Right lobe of liver (tissue), 6 donors: Measurements from ENCODE around the gene IFRD2. TPM values are rescaled to one million over a fixed set of nuclear protein-coding genes. Genes with fewer than 3 reads are reported as not detected.

Experiments used
- ATAC-seq, 4 donors: fragments of 200-7000 bp; cut with Tn5 transposase; one replicate each; pipeline ENCODE4 v1.9.1; 2020; ENCODE audit warnings: mild to moderate bottlenecking in 4 of 4, moderate library complexity in 4 of 4
- DNase-seq, 3 donors: peaks; one replicate each; pipeline ENCODE4 v3.0.0-alpha.2; 2020
- H3K27ac ChIP-seq, 3 donors: fragments of 200-600 bp; one replicate each; pipeline ENCODE4 v1.8.0; 2022
- H3K27me3 ChIP-seq, 2 donors: fragments of 200-600 bp; one replicate each; pipeline ENCODE4 v1.8.0; 2022
- H3K36me3 ChIP-seq, 4 donors: fragments of 200-600 bp; sonication (generic) in 1 of 4; one replicate each; pipeline versions ENCODE4 v1.5.1 to v1.8.0; 2017 to 2022; ENCODE audit warnings: control low read depth in 1 of 4
- H3K4me1 ChIP-seq, 4 donors: fragments of 200-600 bp; sonication (generic) in 1 of 4; one replicate each; pipeline versions ENCODE4 v1.5.1 to v1.8.0; 2017 to 2022; ENCODE audit warnings: control low read depth in 1 of 4
- H3K4me3 ChIP-seq, 3 donors: fragments of 200-600 bp; one replicate each; pipeline ENCODE4 v1.8.0; 2022
- H3K9me3 ChIP-seq, 4 donors: fragments of 200-600 bp; sonication (generic) in 1 of 4; one replicate each; pipeline versions ENCODE4 v1.5.1 to v1.8.0; 2017 to 2022; ENCODE audit warnings: control low read depth in 1 of 4
- CTCF ChIP-seq, 4 donors: fragments of 200-600 bp in 3 of 4; fragments of 450-650 bp in 1 of 4; IDR thresholded peaks; one replicate each; pipeline versions ENCODE4 v1.5.1 to v1.8.0; 2016 to 2022; ENCODE audit warnings: antibody characterized with exemption in 4 of 4, mild to moderate bottlenecking in 2 of 4
- POLR2A ChIP-seq: fragments of 450-650 bp; IDR thresholded peaks from one replicate; pipeline ENCODE4 v1.6.1; 2017; ENCODE audit warnings: antibody characterized with exemption, mild to moderate bottlenecking
- WGBS: methylation state at CpG from one replicate; pipeline ENCODE4 v1.1.6; 2018; ENCODE audit warnings: low coverage, low lambda C conversion rate; ENCODE audit not compliant: insufficient coverage; ENCODE audit errors: missing lambda C conversion rate; 5-methylcytosine and 5-hydroxymethylcytosine counted together
- intact Hi-C, 2 donors: fragments of 100-400 bp; cut with DNase I; formaldehyde crosslinking; loops; one replicate each; pipeline versions ENCODE4 v1.11.2 to v1.14.1; 2022
- total RNA-seq, 6 experiments: library from RNA; depleted of rRNA in 2 of 6; stranded (reverse); fragments of >200 nt in 2 of 6; fragmentation: NEBNext Ultra II Directional in 3 of 6; extraction: Animal tissue kit (Norgen Biotek cat#: 25700) in 3 of 6; gene quantifications; one replicate each; pipeline versions ENCODE4 v1.1.0 to v1.2.4, GENCODE V29; 2016 to 2023
- donor health status: DM: no; HTN: yes; CAD: no.
- donor health status: DM: no; HTN: no; CAD: no.
- donor health status: DM: no; HTN: no; CAD: no.
- donor health status: DM: no; HTN: yes; CAD: no.
- donor health status: DM: no; HTN: yes; CAD: no.

Gene IFRD2
- total RNA-seq, 6 experiments from 2014 or later: 40.8 to 71.0 (median 56.3) TPM

- intact Hi-C loops: loop anchor here (5.0 kb wide), 3 partner anchors 38 to 87 kb away; partner anchors contain the start of genes GNAT1 (in 1 of the 2) and TUSC2 (in 1 of the 2)
- no peak overlapping the region for H3K4me3 ChIP-seq
- no peak overlapping the region for H3K27ac ChIP-seq
- ATAC-seq (no peak), DNase-seq (no peak)
- 100% methylated on average over 7 of the region's 8 CpGs for WGBS
- H3K27me3 ChIP-seq: no peaks in the 10 kb centered on the region
- no peak for TF ChIP-seq CTCF (IDR thresholded peaks at IDR 0.05)
- TF ChIP-seq POLR2A: no peak
- H3K4me1 ChIP-seq: peaks cover 0 to under 1% (median 0%) of the 10 kb centered on the region in 4 donors
- H3K9me3 ChIP-seq: no peaks in the 10 kb centered on the region
- no peaks in the 10 kb centered on the region for H3K36me3 ChIP-seq
Measured at GRCh38 chr3:50279255-50280016, 12.8 kb downstream of the IFRD2 start.

GRCh38 chr3:50278880-50279224 lies 13.4 kb downstream of the IFRD2 start, which contains the start of gene LSMEM2:
Gene LSMEM2 (plus strand): TSS chr3:50279087. CDS start chr3:50279114, 27 bp downstream.
- Histone ChIP-seq H3K9me3 (no peaks in the 10 kb centered on the region), H3K36me3 (no peaks in the 10 kb centered on the region), H3K4me3 (no peak within 1 kb of the TSS), H3K4me1 (peaks cover 0 to 5% (median 2%) of the 10 kb centered on the region in 4 donors), H3K27me3 (no peaks in the 10 kb centered on the region), H3K27ac (no peak within 1 kb of the TSS)
- DNase-seq (no peak), ATAC-seq (no peak)
- TF ChIP-seq POLR2A (no peak), CTCF (IDR thresholded peaks at IDR 0.05) (no peak)
- WGBS: no CpG with 5 or more reads among the region's 2 CpGs
- intact Hi-C loops: loop anchor here (5.0 kb wide), 2 partner anchors 48 to 87 kb away; partner anchors contain the start of genes GNAT1 (in 1 of the 2) and TUSC2 (in 1 of the 2)

GRCh38 chr3:50278123-50278879 lies 13.9 kb downstream of the IFRD2 start:
- no peaks in the 10 kb centered on the region for H3K27me3 ChIP-seq
- intact Hi-C loops: loop anchor here (5.0 kb wide), 2 partner anchors 49 to 86 kb away; partner anchors contain the start of genes GNAT1 (in 1 of the 2) and TUSC2 (in 1 of the 2)
- 60% methylated on average over 1 of the region's 4 CpGs for WGBS
- ATAC-seq (no peak), DNase-seq (no peak)
- peaks cover 0 to 11% (median 5%) of the 10 kb centered on the region in 4 donors for H3K4me1 ChIP-seq
- no peak overlapping the region for H3K4me3 ChIP-seq
- no peak overlapping the region for H3K27ac ChIP-seq
- TF ChIP-seq CTCF (IDR thresholded peaks at IDR 0.05) (no peak), POLR2A (no peak)
- H3K9me3 ChIP-seq: no peaks in the 10 kb centered on the region
- no peaks in the 10 kb centered on the region for H3K36me3 ChIP-seq

- peaks cover 0 to 23% (median 5%) of the 10 kb centered on the region in 4 donors for H3K4me1 ChIP-seq
- H3K4me3 ChIP-seq: no peak overlapping the region
- TF ChIP-seq POLR2A: no peak
- no peak for TF ChIP-seq CTCF (IDR thresholded peaks at IDR 0.05)
- no peaks in the 10 kb centered on the region for H3K9me3 ChIP-seq
- H3K27ac ChIP-seq: no peak overlapping the region
- H3K27me3 ChIP-seq: no peaks in the 10 kb centered on the region
- 46% methylated on average over 3 of the region's 17 CpGs for whole genome bisulfite sequencing
- intact Hi-C loops: loop anchor here (5.0 kb wide), 2 partner anchors 51 to 84 kb away; partner anchors contain the start of genes GNAT1 (in 1 of the 2) and TUSC2 (in 1 of the 2)
- ATAC-seq: no peak
- no peaks in the 10 kb centered on the region for H3K36me3 ChIP-seq
- DNase-seq: no peak
Measured at GRCh38 chr3:50276762-50277101, 15.5 kb downstream of the IFRD2 start.
